ENCODE results near the gene IFNK. TPM values are rescaled to one million over a fixed set of nuclear protein-coding genes. Genes with fewer than 3 reads are reported as not detected.

Gene IFNK
- total and polyA plus RNA-seq, 2 donors (not counting 3 experiments of a cell fraction or from before 2014, with no cell fraction given) = not detected

- Histone ChIP-seq H3K4me3 (replicated peaks in 1 of 3; ENCODE audit: insufficient read depth in 1 of 3, low read depth in 1 of 3, low read length in 3 of 3) (no peak overlapping the region), H3K4me2 (ENCODE audit: insufficient read depth, low read length) (no peak overlapping the region), H4K20me1 (replicated peaks; ENCODE audit: control insufficient read depth, extremely low read depth, insufficient read depth, low read length) (no peaks in the 10 kb centered on the region), H2AFZ (ENCODE audit: low read depth, low read length) (no peak overlapping the region), H3K36me3 (ENCODE audit: control insufficient read depth in 2 of 2, extremely low read depth in 1 of 2, insufficient read depth in 2 of 2, low read length in 2 of 2) (no peaks in the 10 kb centered on the region), H3K27ac (ENCODE audit: insufficient read depth, low read depth, low read length) (no peak overlapping the region), H3K9me1 (replicated peaks; ENCODE audit: control insufficient read depth, extremely low read depth, insufficient read depth, low read length) (no peaks in the 10 kb centered on the region), H3K9me3 (replicated peaks; ENCODE audit: control insufficient read depth, insufficient read depth, low read length) (no peaks in the 10 kb centered on the region), H3K27me3 (ENCODE audit: control insufficient read depth in 2 of 2, insufficient read depth in 2 of 2, low read length in 2 of 2) (no peaks in the 10 kb centered on the region), H3K9ac (replicated peaks; ENCODE audit: extremely low read depth, insufficient read depth, low read length) (no peak overlapping the region), H3K4me1 (ENCODE audit: control insufficient read depth, extremely low read depth, insufficient read depth, low read length) (no peaks in the 10 kb centered on the region), H3K79me2 (ENCODE audit: control insufficient read depth, insufficient read depth, low read length) (no peaks in the 10 kb centered on the region)
- ChIA-PET POLR2A (no interaction called here), CTCF (interaction anchor here (0.8 to 6.3 kb wide), 5 partner anchors 8 to 216 kb away, joined by 3 to 74 read pairs (median 3); partner anchors contain the start of gene C9orf72)
- DNase-seq (ENCODE audit: low read depth, low spot score) (peak; percentile 41), FAIRE-seq (no peak)
- intact Hi-C loops (cut with micrococcal nuclease) (loop anchor here (1.0 kb wide), 2 partner anchors 19 to 215 kb away; partner anchors contain the start of gene MOB3B), dilution Hi-C loops (cut with MboI; ENCODE audit: extremely low pct_ligation_motif_present, low sequenced_read_pairs) (no loop called here)
- no peak for TF ChIP-seq MYC (IDR thresholded peaks at IDR 0.05; ENCODE audit: low read depth, low read length)
- TF ChIP-seq CTCF (IDR thresholded peaks at IDR 0.05; ENCODE audit: extremely low read depth in 1 of 2, insufficient read depth in 1 of 2, low read depth in 1 of 2, low read length in 2 of 2) = peak in 1 of 2 donors; percentile 29
- no TSS peak for BruUV-seq (replicated peaks)
Observed at GRCh38 chr9:27548055-27548741, 24.1 kb downstream of the IFNK start.

- intact Hi-C loops (cut with micrococcal nuclease) (no loop called here), dilution Hi-C loops (cut with MboI; ENCODE audit: extremely low pct_ligation_motif_present, low sequenced_read_pairs) (no loop called here)
- Histone ChIP-seq H3K9me3 (replicated peaks; ENCODE audit: control insufficient read depth, insufficient read depth, low read length) (no peaks in the 10 kb centered on the region), H3K79me2 (ENCODE audit: control insufficient read depth, insufficient read depth, low read length) (no peaks in the 10 kb centered on the region), H3K36me3 (ENCODE audit: control insufficient read depth in 2 of 2, extremely low read depth in 1 of 2, insufficient read depth in 2 of 2, low read length in 2 of 2) (no peaks in the 10 kb centered on the region), H3K9ac (replicated peaks; ENCODE audit: extremely low read depth, insufficient read depth, low read length) (no peak overlapping the region), H3K27ac (ENCODE audit: insufficient read depth, low read depth, low read length) (no peak overlapping the region), H3K4me2 (ENCODE audit: insufficient read depth, low read length) (no peak overlapping the region), H3K27me3 (ENCODE audit: control insufficient read depth in 2 of 2, insufficient read depth in 2 of 2, low read length in 2 of 2) (no peaks in the 10 kb centered on the region), H3K4me3 (replicated peaks in 1 of 3; ENCODE audit: insufficient read depth in 1 of 3, low read depth in 1 of 3, low read length in 3 of 3) (no peak overlapping the region), H4K20me1 (replicated peaks; ENCODE audit: control insufficient read depth, extremely low read depth, insufficient read depth, low read length) (no peaks in the 10 kb centered on the region), H3K4me1 (ENCODE audit: control insufficient read depth, extremely low read depth, insufficient read depth, low read length) (no peaks in the 10 kb centered on the region), H3K9me1 (replicated peaks; ENCODE audit: control insufficient read depth, extremely low read depth, insufficient read depth, low read length) (no peaks in the 10 kb centered on the region), H2AFZ (ENCODE audit: low read depth, low read length) (no peak overlapping the region)
- BruUV-seq (replicated peaks) = no TSS peak
- CTCF ChIA-PET = interaction anchor here (0.8 to 6.3 kb wide), 4 partner anchors 9 to 217 kb away, joined by 3 to 74 read pairs (median 6); no protein-coding TSS in a partner anchor
- DNase-seq (ENCODE audit: low read depth, low spot score) = no peak
- POLR2A ChIA-PET = no interaction called here
- FAIRE-seq = peak; percentile 49
- no peak for TF ChIP-seq FOS (IDR thresholded peaks at IDR 0.05; ENCODE audit: borderline replicate concordance, insufficient read depth, low read length)
- TF ChIP-seq MAX (IDR thresholded peaks at IDR 0.05; ENCODE audit: insufficient read depth, insufficient read length) = no peak
- TF ChIP-seq JUN (IDR thresholded peaks at IDR 0.05; ENCODE audit: borderline replicate concordance, insufficient read depth, insufficient read length, low read depth) = no peak
- no peak for TF ChIP-seq GATA2 (IDR thresholded peaks at IDR 0.05; ENCODE audit: insufficient read depth, insufficient read length, low read depth, low read length)
- TF ChIP-seq MYC (IDR thresholded peaks at IDR 0.05; ENCODE audit: low read depth, low read length) = no peak
- no peak for TF ChIP-seq POLR2A (IDR thresholded peaks at IDR 0.05; ENCODE audit: low read depth, low read length)
- no peak for TF ChIP-seq CTCF (IDR thresholded peaks at IDR 0.05; ENCODE audit: extremely low read depth in 1 of 2, insufficient read depth in 1 of 2, low read depth in 1 of 2, low read length in 2 of 2)
- TF ChIP-seq POLR2AphosphoS5 (IDR thresholded peaks at IDR 0.05; ENCODE audit: insufficient read depth, low read depth, low read length) = no peak
- no peak for TF ChIP-seq EZH2 (IDR thresholded peaks at IDR 0.05; ENCODE audit: borderline replicate concordance, low read depth, low read length, severe bottlenecking)
Observed at GRCh38 chr9:27549196-27549755, 25.2 kb downstream of the IFNK start.
